ENCODE results near the gene SCAP.

DNA sequence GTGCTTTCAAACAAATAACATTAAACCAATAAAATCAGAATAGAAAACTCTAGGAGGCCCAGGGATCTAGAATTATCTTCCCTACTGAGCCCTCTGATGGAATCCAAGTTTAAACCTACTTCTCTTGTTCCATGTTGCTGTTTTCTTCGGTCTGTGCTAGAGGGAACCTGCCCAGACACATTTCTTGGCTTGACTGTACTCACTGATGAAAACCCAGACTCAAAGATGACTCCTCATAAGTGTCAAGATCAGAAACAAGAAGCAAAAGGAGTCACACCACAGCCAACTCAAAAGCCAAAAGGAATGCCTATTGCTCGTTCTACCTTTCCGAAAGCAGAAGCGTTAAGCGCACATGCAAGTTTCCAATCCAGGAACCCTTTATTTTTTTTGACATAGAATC, 31.6 kb downstream of the SCAP start:
- TF ChIP-seq, protein P1, sequence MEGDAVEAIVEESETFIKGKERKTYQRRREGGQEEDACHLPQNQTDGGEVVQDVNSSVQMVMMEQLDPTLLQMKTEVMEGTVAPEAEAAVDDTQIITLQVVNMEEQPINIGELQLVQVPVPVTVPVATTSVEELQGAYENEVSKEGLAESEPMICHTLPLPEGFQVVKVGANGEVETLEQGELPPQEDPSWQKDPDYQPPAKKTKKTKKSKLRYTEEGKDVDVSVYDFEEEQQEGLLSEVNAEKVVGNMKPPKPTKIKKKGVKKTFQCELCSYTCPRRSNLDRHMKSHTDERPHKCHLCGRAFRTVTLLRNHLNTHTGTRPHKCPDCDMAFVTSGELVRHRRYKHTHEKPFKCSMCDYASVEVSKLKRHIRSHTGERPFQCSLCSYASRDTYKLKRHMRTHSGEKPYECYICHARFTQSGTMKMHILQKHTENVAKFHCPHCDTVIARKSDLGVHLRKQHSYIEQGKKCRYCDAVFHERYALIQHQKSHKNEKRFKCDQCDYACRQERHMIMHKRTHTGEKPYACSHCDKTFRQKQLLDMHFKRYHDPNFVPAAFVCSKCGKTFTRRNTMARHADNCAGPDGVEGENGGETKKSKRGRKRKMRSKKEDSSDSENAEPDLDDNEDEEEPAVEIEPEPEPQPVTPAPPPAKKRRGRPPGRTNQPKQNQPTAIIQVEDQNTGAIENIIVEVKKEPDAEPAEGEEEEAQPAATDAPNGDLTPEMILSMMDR (IDR thresholded peaks at IDR 0.05; ENCODE audit: poor library complexity): no peak
- TF ChIP-seq EZH2 (IDR thresholded peaks at IDR 0.05; ENCODE audit: borderline replicate concordance) (no peak), EZH2phosphoT487 (IDR thresholded peaks at IDR 0.05; ENCODE audit: low read depth, severe bottlenecking, unreplicated experiment) (no peak)

Data from hepatocyte (in vitro differentiated cells).